GM23248 (cell line): ENCODE measurements around the gene SNTA1. TPM values are rescaled to one million over a fixed set of nuclear protein-coding genes. Genes with fewer than 3 reads are reported as not detected.

Experiments
- DNase-seq: peaks from one replicate; pipeline ENCODE4 v3.0.0-alpha.2; 2015
- H2AFZ ChIP-seq: fragments of 200-600 bp; sonication (generic); 2 replicates; pipeline ENCODE4 v1.6.1; 2016; ENCODE audit warnings: antibody characterized with exemption
- H3F3A ChIP-seq: fragments of 200-600 bp; sonication (generic); 2 replicates; pipeline ENCODE4 v1.6.1; 2016; ENCODE audit warnings: mild to moderate bottlenecking, antibody characterized with exemption, mixed run types; ENCODE audit not compliant: insufficient read depth
- H3K27ac ChIP-seq: fragments of 200-600 bp; sonication (generic); 2 replicates; pipeline ENCODE4 v1.5.1; 2016; ENCODE audit warnings: mild to moderate bottlenecking
- H3K27me3 ChIP-seq: fragments of 200-600 bp; sonication (generic); replicated peaks from 2 replicates; pipeline ENCODE4 v1.6.1; 2016; ENCODE audit warnings: mild to moderate bottlenecking; ENCODE audit not compliant: insufficient read depth
- H3K36me3 ChIP-seq: fragments of 200-600 bp; sonication (generic); 2 replicates; pipeline ENCODE4 v1.6.1; 2016; ENCODE audit warnings: low read depth, mild to moderate bottlenecking
- H3K4me1 ChIP-seq: fragments of 200-600 bp; sonication (generic); 2 replicates; pipeline ENCODE4 v1.6.1; 2016; ENCODE audit warnings: mild to moderate bottlenecking; ENCODE audit not compliant: insufficient read depth
- H3K4me2 ChIP-seq: fragments of 200-600 bp; sonication (generic); one replicate; pipeline ENCODE4 v1.6.1; 2016; ENCODE audit warnings: mild to moderate bottlenecking; ENCODE audit not compliant: unreplicated experiment
- H3K4me3 ChIP-seq: fragments of 200-600 bp; sonication (generic); 2 replicates; pipeline ENCODE4 v1.5.1; 2016; ENCODE audit warnings: mild to moderate bottlenecking
- H3K79me2 ChIP-seq: fragments of 200-600 bp; sonication (generic); 2 replicates; pipeline ENCODE4 v1.6.1; 2016; ENCODE audit warnings: mild to moderate bottlenecking; ENCODE audit not compliant: insufficient read depth
- H3K9ac ChIP-seq: fragments of 200-600 bp; sonication (generic); 2 replicates; pipeline ENCODE4 v1.6.1; 2016; ENCODE audit warnings: mild to moderate bottlenecking
- H3K9me2 ChIP-seq: fragments of 200-600 bp; sonication (generic); 2 replicates; pipeline ENCODE4 v1.6.1; 2016; ENCODE audit warnings: mixed run types, mild to moderate bottlenecking, moderate library complexity; ENCODE audit not compliant: insufficient read depth
- H3K9me3 ChIP-seq: fragments of 200-600 bp; sonication (generic); one replicate; pipeline ENCODE4 v1.6.1; 2017; ENCODE audit warnings: low read depth
- H4K20me1 ChIP-seq: fragments of 200-600 bp; sonication (generic); 2 replicates; pipeline ENCODE4 v1.6.0; 2016; ENCODE audit not compliant: insufficient read depth
- EZH2 ChIP-seq: fragments of 200-600 bp; sonication (generic); IDR thresholded peaks from 2 replicates; pipeline ENCODE4 v1.6.1; 2018; ENCODE audit warnings: antibody characterized with exemption, mild to moderate bottlenecking; ENCODE audit not compliant: insufficient read depth, poor library complexity, severe bottlenecking
- EZH2phosphoT487 ChIP-seq: fragments of 200-600 bp; sonication (generic); IDR thresholded peaks from 2 replicates; pipeline ENCODE4 v1.6.1; 2018; ENCODE audit warnings: antibody characterized with exemption, moderate library complexity, mild to moderate bottlenecking, low read depth; ENCODE audit not compliant: insufficient read depth
- WGBS, 2 experiments: methylation state at CpG; one replicate each; pipeline ENCODE4 v1.1.6; 2015 to 2017; ENCODE audit warnings: low lambda C conversion rate in 2 of 2, low coverage in 1 of 2; ENCODE audit errors: missing lambda C conversion rate in 2 of 2; 5-methylcytosine and 5-hydroxymethylcytosine counted together
- in situ Hi-C: fragments of 300-500 bp; cut with MboI; formaldehyde crosslinking; loops from 2 replicates; pipeline ENCODE4 v1.15.0; 2020
- polyA plus RNA-seq: library from polyadenylated mRNA; unstranded; fragments of >200 nt; fragmentation: Nextera tagmentation; extraction: Ambion mirVana; gene quantifications from 2 replicates; pipeline ENCODE4 v1.2.1, GENCODE V29; 2016
- total RNA-seq: library from RNA; depleted of rRNA; stranded (reverse); fragments of >200 nt; shearing (Covaris generic); gene quantifications from 2 replicates; pipeline ENCODE4 v1.2.3, GENCODE V29; 2014

Gene SNTA1
- total and polyA plus RNA-seq, 2 experiments from 2014 or later, result 10.2 to 24.5 TPM

GRCh38 chr20:33373735-33374605 is 69.6 kb downstream of the SNTA1 start:
- Histone ChIP-seq H3F3A (peaks cover 18% of the 10 kb centered on the region; the same call in 1 of the 2 replicates), H2AFZ (no peak overlapping the region), H3K27ac (peak overlapping the region; percentile 60), H3K4me1 (peaks cover 27% of the 10 kb centered on the region), H3K27me3 (no peaks in the 10 kb centered on the region), H3K9ac (no peak overlapping the region), H3K9me3 (no peaks in the 10 kb centered on the region), H3K9me2 (no peaks in the 10 kb centered on the region), H3K4me2 (peak overlapping the region; percentile 27), H3K79me2 (no peaks in the 10 kb centered on the region), H4K20me1 (no peaks in the 10 kb centered on the region), H3K4me3 (no peak overlapping the region), H3K36me3 (no peaks in the 10 kb centered on the region; the same call in 1 of the 2 replicates)
- peak; percentile 81 for DNase-seq
- no peak for TF ChIP-seq EZH2phosphoT487
- no peak for TF ChIP-seq EZH2
- WGBS, 2 experiments, result 86 to 87% methylated on average over 4 of the region's 4 CpGs
- in situ Hi-C loops, result no loop called here

DNA sequence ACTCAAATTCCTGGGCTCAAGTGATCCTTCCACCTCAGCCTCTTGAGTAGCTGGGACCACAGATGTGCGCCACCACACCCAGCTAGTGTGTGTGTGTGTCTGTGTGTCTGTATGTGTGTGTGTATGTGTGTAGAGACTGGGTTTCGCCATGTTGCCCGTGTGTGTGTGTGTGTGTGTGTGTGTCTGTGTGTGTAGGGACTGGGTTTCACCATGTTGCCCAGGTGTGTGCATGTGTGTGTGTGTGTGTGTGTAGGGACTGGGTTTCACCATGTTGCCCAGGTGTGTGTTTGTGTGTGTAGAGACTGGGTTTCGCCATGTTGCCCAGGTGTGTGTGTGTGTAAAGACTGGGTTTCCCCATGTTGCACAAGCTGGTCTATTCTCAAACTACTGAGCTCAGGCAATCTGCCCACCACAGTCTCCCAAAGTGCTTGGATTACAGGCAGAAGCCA is 70.5 kb downstream of the SNTA1 start:
- no peak overlapping the region for H3K9ac ChIP-seq
- in situ Hi-C loops, result no loop called here
- H4K20me1 ChIP-seq, result no peaks in the 10 kb centered on the region
- no peaks in the 10 kb centered on the region for H3K9me3 ChIP-seq
- DNase-seq, result peak; percentile 7
- peaks cover 27% of the 10 kb centered on the region for H3K4me1 ChIP-seq
- H2AFZ ChIP-seq, result no peak overlapping the region
- H3K4me3 ChIP-seq, result no peak overlapping the region
- no peaks in the 10 kb centered on the region for H3K9me2 ChIP-seq
- peaks cover 18% of the 10 kb centered on the region; the same call in 1 of the 2 replicates for H3F3A ChIP-seq
- no peaks in the 10 kb centered on the region for H3K79me2 ChIP-seq
- no peaks in the 10 kb centered on the region for H3K27me3 ChIP-seq
- peak overlapping the region; percentile 60 for H3K27ac ChIP-seq
- TF ChIP-seq EZH2phosphoT487 (no peak), EZH2 (no peak)
- peak overlapping the region; percentile 78 for H3K4me2 ChIP-seq
- peaks cover 2% of the 10 kb centered on the region; the same call in 1 of the 2 replicates for H3K36me3 ChIP-seq
- WGBS, 2 experiments, result 87 to 100% methylated on average over 4 of the region's 4 CpGs

GRCh38 chr20:33370291-33370690 is 73.3 kb downstream of the SNTA1 start:
- Histone ChIP-seq H3K9ac (no peak overlapping the region), H3K27ac (no peak overlapping the region), H3K9me2 (no peaks in the 10 kb centered on the region), H3K79me2 (no peaks in the 10 kb centered on the region), H3K27me3 (no peaks in the 10 kb centered on the region), H4K20me1 (no peaks in the 10 kb centered on the region), H2AFZ (no peak overlapping the region), H3K4me2 (no peak overlapping the region), H3F3A (peaks cover 18% of the 10 kb centered on the region; the same call in 1 of the 2 replicates), H3K4me1 (peaks cover 27% of the 10 kb centered on the region), H3K36me3 (peaks cover 27% of the 10 kb centered on the region), H3K9me3 (no peaks in the 10 kb centered on the region), H3K4me3 (no peak overlapping the region)
- in situ Hi-C loops, result no loop called here
- TF ChIP-seq EZH2 (no peak), EZH2phosphoT487 (no peak)
- WGBS, 2 experiments, result 95 to 97% methylated on average over 8 of the region's 8 CpGs
- no peak for DNase-seq

GRCh38 chr20:33362898-33363297 is 80.7 kb downstream of the SNTA1 start:
- H3K36me3 ChIP-seq, result peaks cover 50% of the 10 kb centered on the region
- H2AFZ ChIP-seq, result no peak overlapping the region
- H4K20me1 ChIP-seq, result no peaks in the 10 kb centered on the region
- no peak for DNase-seq
- no peak overlapping the region for H3K4me3 ChIP-seq
- no peaks in the 10 kb centered on the region for H3K9me2 ChIP-seq
- H3K27me3 ChIP-seq, result no peaks in the 10 kb centered on the region
- H3F3A ChIP-seq, result no peaks in the 10 kb centered on the region
- in situ Hi-C loops, result no loop called here
- no peaks in the 10 kb centered on the region for H3K4me1 ChIP-seq
- TF ChIP-seq EZH2phosphoT487 (no peak), EZH2 (no peak)
- 92 to 97% methylated on average over 1 of the region's 1 CpG for WGBS, 2 experiments
- H3K27ac ChIP-seq, result no peak overlapping the region
- no peak overlapping the region for H3K9ac ChIP-seq
- H3K79me2 ChIP-seq, result no peaks in the 10 kb centered on the region
- H3K9me3 ChIP-seq, result no peaks in the 10 kb centered on the region
- H3K4me2 ChIP-seq, result no peak overlapping the region
